ENCODE measurements around the gene UBN2.

The UBN2 gene

GRCh38 chr7:139254281-139254680 lies 23.2 kb downstream of the UBN2 start:
- Histone ChIP-seq H3K9me3 (no peaks in the 10 kb centered on the region), H3K4me2 (no peak overlapping the region), H3K27ac (no peak overlapping the region), H3K4me1 (peaks cover 19% of the 10 kb centered on the region), H4K20me1 (no peaks in the 10 kb centered on the region), H3K9ac (no peak overlapping the region), H3K27me3 (no peaks in the 10 kb centered on the region), H3K36me3 (peaks cover 61% of the 10 kb centered on the region), H3K4me3 (no peak overlapping the region)
- no peak for TF ChIP-seq Cebpa-rat (IDR thresholded peaks at IDR 0.05)

- H3K4me1 ChIP-seq, result peaks cover 19% of the 10 kb centered on the region
- H3K9ac ChIP-seq, result no peak overlapping the region
- H3K9me3 ChIP-seq, result no peaks in the 10 kb centered on the region
- TF ChIP-seq Cebpa-rat (IDR thresholded peaks at IDR 0.05), result no peak
- H3K4me2 ChIP-seq, result no peak overlapping the region
- H4K20me1 ChIP-seq, result no peaks in the 10 kb centered on the region
- H3K4me3 ChIP-seq, result no peak overlapping the region
- H3K27ac ChIP-seq, result no peak overlapping the region
- peaks cover 61% of the 10 kb centered on the region for H3K36me3 ChIP-seq
- no peaks in the 10 kb centered on the region for H3K27me3 ChIP-seq
These were observed 23.7 kb downstream of the UBN2 start for GRCh38 chr7:139254728-139255127.

- Histone ChIP-seq H4K20me1 (no peaks in the 10 kb centered on the region), H3K4me3 (no peak overlapping the region), H3K4me2 (no peak overlapping the region), H3K27me3 (no peaks in the 10 kb centered on the region), H3K27ac (no peak overlapping the region), H3K36me3 (peaks cover 61% of the 10 kb centered on the region), H3K9me3 (no peaks in the 10 kb centered on the region), H3K4me1 (peaks cover 19% of the 10 kb centered on the region), H3K9ac (no peak overlapping the region)
- TF ChIP-seq Cebpa-rat (IDR thresholded peaks at IDR 0.05), result no peak
These were observed 24.3 kb downstream of the UBN2 start for GRCh38 chr7:139255290-139255689.

- Histone ChIP-seq H3K4me1 (no peaks in the 10 kb centered on the region), H3K27ac (no peak overlapping the region), H3K4me3 (no peak overlapping the region), H4K20me1 (no peaks in the 10 kb centered on the region), H3K27me3 (no peaks in the 10 kb centered on the region), H3K9ac (no peak overlapping the region), H3K36me3 (peaks cover 70% of the 10 kb centered on the region), H3K4me2 (no peak overlapping the region), H3K9me3 (no peaks in the 10 kb centered on the region)
- no peak for TF ChIP-seq Cebpa-rat (IDR thresholded peaks at IDR 0.05)
These were observed 28.1 kb downstream of the UBN2 start for GRCh38 chr7:139259142-139259541.

GRCh38 chr7:139264220-139264619 lies 33.2 kb downstream of the UBN2 start:
- Histone ChIP-seq H4K20me1 (no peaks in the 10 kb centered on the region), H3K36me3 (peaks cover 90% of the 10 kb centered on the region), H3K27ac (no peak overlapping the region)

GRCh38 chr7:139265673-139266072 lies 34.6 kb downstream of the UBN2 start:
- Histone ChIP-seq H3K4me3 (no peak overlapping the region), H3K4me2 (no peak overlapping the region), H3K27me3 (no peaks in the 10 kb centered on the region), H3K27ac (no peak overlapping the region), H3K9ac (no peak overlapping the region), H3K9me3 (no peaks in the 10 kb centered on the region), H3K4me1 (no peaks in the 10 kb centered on the region), H3K36me3 (peaks cover 90% of the 10 kb centered on the region), H4K20me1 (no peaks in the 10 kb centered on the region)
- TF ChIP-seq Cebpa-rat (IDR thresholded peaks at IDR 0.05), result no peak

More at GRCh38 chr7:139264220-139264619, 33.2 kb downstream of the UBN2 start:
- no peak overlapping the region for H3K9ac ChIP-seq
- no peaks in the 10 kb centered on the region for H3K4me1 ChIP-seq
- no peak overlapping the region for H3K4me2 ChIP-seq
- no peaks in the 10 kb centered on the region for H3K9me3 ChIP-seq
- no peak overlapping the region for H3K4me3 ChIP-seq
- no peak for TF ChIP-seq Cebpa-rat (IDR thresholded peaks at IDR 0.05)
- H3K27me3 ChIP-seq, result no peaks in the 10 kb centered on the region

GRCh38 chr7:139271718-139272628 lies 40.9 kb downstream of the UBN2 start:
- no peaks in the 10 kb centered on the region for H3K4me1 ChIP-seq
- H3K27ac ChIP-seq, result no peak overlapping the region
- peaks cover 94% of the 10 kb centered on the region for H3K36me3 ChIP-seq
- no peak overlapping the region for H3K9ac ChIP-seq
- H3K4me3 ChIP-seq, result no peak overlapping the region
- no peak for TF ChIP-seq Cebpa-rat (IDR thresholded peaks at IDR 0.05)
- H3K9me3 ChIP-seq, result no peaks in the 10 kb centered on the region
- H4K20me1 ChIP-seq, result no peaks in the 10 kb centered on the region
- no peak overlapping the region for H3K4me2 ChIP-seq
- H3K27me3 ChIP-seq, result no peaks in the 10 kb centered on the region

GRCh38 chr7:139284252-139284896 lies 53.3 kb downstream of the UBN2 start:
- TF ChIP-seq Cebpa-rat (IDR thresholded peaks at IDR 0.05), result no peak
- H4K20me1 ChIP-seq, result no peaks in the 10 kb centered on the region
- no peak overlapping the region for H3K4me3 ChIP-seq
- H3K9me3 ChIP-seq, result no peaks in the 10 kb centered on the region
- no peaks in the 10 kb centered on the region for H3K4me1 ChIP-seq
- H3K36me3 ChIP-seq, result peaks cover 66% of the 10 kb centered on the region
- H3K9ac ChIP-seq, result no peak overlapping the region
- H3K27me3 ChIP-seq, result no peaks in the 10 kb centered on the region
- H3K27ac ChIP-seq, result no peak overlapping the region
- H3K4me2 ChIP-seq, result no peak overlapping the region

GRCh38 chr7:139286144-139286543 lies 55.1 kb downstream of the UBN2 start:
- Histone ChIP-seq H3K9ac (no peak overlapping the region), H4K20me1 (no peaks in the 10 kb centered on the region), H3K4me2 (no peak overlapping the region), H3K27ac (no peak overlapping the region), H3K4me3 (no peak overlapping the region), H3K27me3 (no peaks in the 10 kb centered on the region), H3K36me3 (peaks cover 67% of the 10 kb centered on the region), H3K9me3 (no peaks in the 10 kb centered on the region), H3K4me1 (no peaks in the 10 kb centered on the region)
- TF ChIP-seq Cebpa-rat (IDR thresholded peaks at IDR 0.05), result no peak

GRCh38 chr7:139292821-139293220 lies 61.8 kb downstream of the UBN2 start:
- no peak overlapping the region for H3K9ac ChIP-seq
- H3K9me3 ChIP-seq, result no peaks in the 10 kb centered on the region
- no peaks in the 10 kb centered on the region for H3K27me3 ChIP-seq
- H3K4me3 ChIP-seq, result no peak overlapping the region
- H3K36me3 ChIP-seq, result peaks cover 63% of the 10 kb centered on the region
- TF ChIP-seq Cebpa-rat (IDR thresholded peaks at IDR 0.05), result no peak
- H3K4me2 ChIP-seq, result no peak overlapping the region
- no peaks in the 10 kb centered on the region for H4K20me1 ChIP-seq
- no peak overlapping the region for H3K27ac ChIP-seq
- peaks cover 16% of the 10 kb centered on the region for H3K4me1 ChIP-seq
